ENCODE measurements around the gene KAT8.
"Not testable (repeated sequence)": the region's sequence is repeated elsewhere in the genome, so short reads cannot be mapped to it uniquely, and the experiment has no call there.

DNA sequence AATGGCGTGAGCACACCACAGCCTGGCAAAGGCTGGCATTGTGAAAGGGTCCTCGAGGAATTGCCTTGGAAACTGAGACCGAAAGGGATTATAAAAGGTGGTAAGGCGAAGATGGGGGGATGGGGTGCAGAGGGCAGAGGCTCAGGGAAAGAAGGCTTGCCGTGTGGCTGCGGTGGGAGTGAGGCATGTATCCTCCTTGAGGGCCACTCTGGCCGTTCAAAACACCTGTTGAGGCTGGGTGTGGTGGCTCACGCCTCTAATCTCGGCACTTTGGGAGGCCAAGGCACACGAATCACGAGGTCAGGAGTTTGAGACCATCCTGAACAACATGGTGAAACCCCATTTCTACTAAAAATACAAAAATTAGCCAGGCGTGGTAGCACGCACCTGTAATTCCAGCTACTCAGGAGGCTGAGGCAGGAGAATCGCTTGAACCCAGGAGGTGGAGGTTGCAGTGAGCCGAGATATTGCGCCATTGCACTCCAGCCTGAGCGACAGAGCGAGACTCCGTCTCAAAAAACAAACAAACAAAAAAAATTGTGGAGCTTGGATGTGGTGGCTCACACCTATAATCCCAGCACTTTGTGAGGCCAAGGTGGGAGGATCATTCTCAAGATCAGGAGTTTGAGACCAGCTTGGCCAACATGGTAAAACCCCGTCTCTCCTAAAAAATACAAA, 19.5 kb downstream of the KAT8 start:
- TF ChIP-seq, protein P1, sequence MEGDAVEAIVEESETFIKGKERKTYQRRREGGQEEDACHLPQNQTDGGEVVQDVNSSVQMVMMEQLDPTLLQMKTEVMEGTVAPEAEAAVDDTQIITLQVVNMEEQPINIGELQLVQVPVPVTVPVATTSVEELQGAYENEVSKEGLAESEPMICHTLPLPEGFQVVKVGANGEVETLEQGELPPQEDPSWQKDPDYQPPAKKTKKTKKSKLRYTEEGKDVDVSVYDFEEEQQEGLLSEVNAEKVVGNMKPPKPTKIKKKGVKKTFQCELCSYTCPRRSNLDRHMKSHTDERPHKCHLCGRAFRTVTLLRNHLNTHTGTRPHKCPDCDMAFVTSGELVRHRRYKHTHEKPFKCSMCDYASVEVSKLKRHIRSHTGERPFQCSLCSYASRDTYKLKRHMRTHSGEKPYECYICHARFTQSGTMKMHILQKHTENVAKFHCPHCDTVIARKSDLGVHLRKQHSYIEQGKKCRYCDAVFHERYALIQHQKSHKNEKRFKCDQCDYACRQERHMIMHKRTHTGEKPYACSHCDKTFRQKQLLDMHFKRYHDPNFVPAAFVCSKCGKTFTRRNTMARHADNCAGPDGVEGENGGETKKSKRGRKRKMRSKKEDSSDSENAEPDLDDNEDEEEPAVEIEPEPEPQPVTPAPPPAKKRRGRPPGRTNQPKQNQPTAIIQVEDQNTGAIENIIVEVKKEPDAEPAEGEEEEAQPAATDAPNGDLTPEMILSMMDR (IDR thresholded peaks at IDR 0.05), result not testable (repeated sequence)
- not testable (repeated sequence) for TF ChIP-seq POLR2A (IDR thresholded peaks at IDR 0.05)
